ENCODE data around the gene UCK2.

GRCh38 chr1:165915932-165916348, 88.5 kb downstream of the UCK2 start:
- TF ChIP-seq FOS (IDR thresholded peaks at IDR 0.05; ENCODE audit: borderline replicate concordance, extremely low read depth, insufficient read length) (no peak), POLR2A (IDR thresholded peaks at IDR 0.05; ENCODE audit: low read depth, low read length) (no peak), EZH2 (IDR thresholded peaks at IDR 0.05; ENCODE audit: borderline replicate concordance, control insufficient read depth, low read depth, low read length) (no peak), FOXK2 (IDR thresholded peaks at IDR 0.05) (no peak), RBBP5 (conservative IDR thresholded peaks at IDR 0.05) (no peak), DPF2 (IDR thresholded peaks at IDR 0.05) (no peak), ZZZ3 (IDR thresholded peaks at IDR 0.05; ENCODE audit: control insufficient read depth, insufficient read length, low read depth) (no peak), MYB (IDR thresholded peaks at IDR 0.05; ENCODE audit: borderline replicate concordance, low read depth, low read length) (no peak)
- TF ChIP-seq, protein P1, sequence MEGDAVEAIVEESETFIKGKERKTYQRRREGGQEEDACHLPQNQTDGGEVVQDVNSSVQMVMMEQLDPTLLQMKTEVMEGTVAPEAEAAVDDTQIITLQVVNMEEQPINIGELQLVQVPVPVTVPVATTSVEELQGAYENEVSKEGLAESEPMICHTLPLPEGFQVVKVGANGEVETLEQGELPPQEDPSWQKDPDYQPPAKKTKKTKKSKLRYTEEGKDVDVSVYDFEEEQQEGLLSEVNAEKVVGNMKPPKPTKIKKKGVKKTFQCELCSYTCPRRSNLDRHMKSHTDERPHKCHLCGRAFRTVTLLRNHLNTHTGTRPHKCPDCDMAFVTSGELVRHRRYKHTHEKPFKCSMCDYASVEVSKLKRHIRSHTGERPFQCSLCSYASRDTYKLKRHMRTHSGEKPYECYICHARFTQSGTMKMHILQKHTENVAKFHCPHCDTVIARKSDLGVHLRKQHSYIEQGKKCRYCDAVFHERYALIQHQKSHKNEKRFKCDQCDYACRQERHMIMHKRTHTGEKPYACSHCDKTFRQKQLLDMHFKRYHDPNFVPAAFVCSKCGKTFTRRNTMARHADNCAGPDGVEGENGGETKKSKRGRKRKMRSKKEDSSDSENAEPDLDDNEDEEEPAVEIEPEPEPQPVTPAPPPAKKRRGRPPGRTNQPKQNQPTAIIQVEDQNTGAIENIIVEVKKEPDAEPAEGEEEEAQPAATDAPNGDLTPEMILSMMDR (IDR thresholded peaks at IDR 0.05 in 2 of 3, conservative IDR thresholded peaks at IDR 0.05 in 1 of 3; ENCODE audit: control insufficient read depth in 2 of 3, extremely low read depth in 1 of 3, insufficient read depth in 1 of 3, low read depth in 3 of 3, low read length in 3 of 3): no peak
- TF ChIP-seq, protein P2, sequence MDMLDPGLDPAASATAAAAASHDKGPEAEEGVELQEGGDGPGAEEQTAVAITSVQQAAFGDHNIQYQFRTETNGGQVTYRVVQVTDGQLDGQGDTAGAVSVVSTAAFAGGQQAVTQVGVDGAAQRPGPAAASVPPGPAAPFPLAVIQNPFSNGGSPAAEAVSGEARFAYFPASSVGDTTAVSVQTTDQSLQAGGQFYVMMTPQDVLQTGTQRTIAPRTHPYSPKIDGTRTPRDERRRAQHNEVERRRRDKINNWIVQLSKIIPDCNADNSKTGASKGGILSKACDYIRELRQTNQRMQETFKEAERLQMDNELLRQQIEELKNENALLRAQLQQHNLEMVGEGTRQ (IDR thresholded peaks at IDR 0.05; ENCODE audit: borderline replicate concordance, low read depth, low read length): no peak
